Gastrocnemius medialis (tissue), 4 donors: Measurements from ENCODE around the gene NTNG1. TPM values are rescaled to one million over a fixed set of nuclear protein-coding genes. Genes with fewer than 3 reads are reported as not detected.
A peak's percentile ranks its signal among the peaks of the same experiment; 100 is the strongest.
"Not testable (repeated sequence)": the region's sequence is repeated elsewhere in the genome, so short reads cannot be mapped to it uniquely, and the experiment has no call there.

Experiments
- ATAC-seq, 2 donors: fragments of 150-250 bp; one replicate each; pipeline ENCODE4 v1.9.1; 2016
- DNase-seq, 2 donors: peaks; one replicate each; pipeline ENCODE4 v3.0.0-alpha.2; 2019
- H3K27ac ChIP-seq, 4 donors: fragments of 200-600 bp; sonication (generic); 1 replicate in 1 of 4; 2 replicates in 3 of 4; pipeline ENCODE4 v1.5.1; 2016 to 2018; ENCODE audit warnings: mild to moderate bottlenecking in 2 of 4, moderate library complexity in 1 of 4
- H3K27me3 ChIP-seq, 3 donors: fragments of 200-600 bp; sonication (generic) in 2 of 3; 1 replicate in 1 of 3; 2 replicates in 2 of 3; pipeline versions ENCODE4 v1.5.1 to v1.6.0; 2016 to 2019; ENCODE audit warnings: mild to moderate bottlenecking in 1 of 3, moderate library complexity in 1 of 3
- H3K36me3 ChIP-seq, 2 donors: fragments of 200-600 bp; sonication (generic) in 1 of 2; one replicate each; pipeline ENCODE4 v1.5.1; 2017 to 2018
- H3K4me1 ChIP-seq, 2 donors: fragments of 200-600 bp; sonication (generic) in 1 of 2; one replicate each; pipeline ENCODE4 v1.5.1; 2016 to 2017; ENCODE audit warnings: mild to moderate bottlenecking in 2 of 2
- H3K4me3 ChIP-seq, 4 donors: fragments of 200-600 bp; sonication (generic) in 3 of 4; 1 replicate in 1 of 4; 2 replicates in 3 of 4; pipeline ENCODE4 v1.5.1; 2016 to 2019; ENCODE audit warnings: mild to moderate bottlenecking in 2 of 4
- H3K9me3 ChIP-seq, 3 donors: fragments of 200-600 bp; sonication (generic) in 2 of 3; 1 replicate in 1 of 3; 2 replicates in 2 of 3; pipeline ENCODE4 v1.5.1; 2016 to 2019
- CTCF ChIP-seq, 5 experiments: fragments of 450-650 bp in 3 of 5; fragments of 200-600 bp in 2 of 5; sonication (generic) in 2 of 5; IDR thresholded peaks in 4 of 5; conservative IDR thresholded peaks in 1 of 5; 1 replicate in 4 of 5; 2 replicates in 1 of 5; pipeline ENCODE4 v1.5.1; 2016 to 2019; ENCODE audit warnings: antibody characterized with exemption in 5 of 5, mild to moderate bottlenecking in 3 of 5, moderate library complexity in 3 of 5
- POLR2A ChIP-seq, 2 donors: fragments of 450-650 bp; IDR thresholded peaks; one replicate each; pipeline ENCODE4 v1.6.1; 2017; ENCODE audit warnings: antibody characterized with exemption in 2 of 2, mild to moderate bottlenecking in 2 of 2, moderate library complexity in 2 of 2
- in situ Hi-C, 4 donors: fragments of 200-750 bp; cut with MboI; loops; one replicate each; pipeline versions ENCODE4 v1.15.0 to v1.8.0; 2017; ENCODE audit warnings: low sequenced_read_pairs in 4 of 4
- intact Hi-C: fragments of 100-400 bp; cut with DNase I; formaldehyde crosslinking; loops from one replicate; pipeline ENCODE4 v1.15.1; 2023; ENCODE audit warnings: low total_unique reads
- total RNA-seq, 4 donors: library from RNA; depleted of rRNA; stranded (reverse); fragments of >200 nt; gene quantifications; one replicate each; pipeline versions ENCODE4 v1.1.0 to v1.2.3, GENCODE V29; 2016

The NTNG1 gene
- not detected for total RNA-seq

DNA sequence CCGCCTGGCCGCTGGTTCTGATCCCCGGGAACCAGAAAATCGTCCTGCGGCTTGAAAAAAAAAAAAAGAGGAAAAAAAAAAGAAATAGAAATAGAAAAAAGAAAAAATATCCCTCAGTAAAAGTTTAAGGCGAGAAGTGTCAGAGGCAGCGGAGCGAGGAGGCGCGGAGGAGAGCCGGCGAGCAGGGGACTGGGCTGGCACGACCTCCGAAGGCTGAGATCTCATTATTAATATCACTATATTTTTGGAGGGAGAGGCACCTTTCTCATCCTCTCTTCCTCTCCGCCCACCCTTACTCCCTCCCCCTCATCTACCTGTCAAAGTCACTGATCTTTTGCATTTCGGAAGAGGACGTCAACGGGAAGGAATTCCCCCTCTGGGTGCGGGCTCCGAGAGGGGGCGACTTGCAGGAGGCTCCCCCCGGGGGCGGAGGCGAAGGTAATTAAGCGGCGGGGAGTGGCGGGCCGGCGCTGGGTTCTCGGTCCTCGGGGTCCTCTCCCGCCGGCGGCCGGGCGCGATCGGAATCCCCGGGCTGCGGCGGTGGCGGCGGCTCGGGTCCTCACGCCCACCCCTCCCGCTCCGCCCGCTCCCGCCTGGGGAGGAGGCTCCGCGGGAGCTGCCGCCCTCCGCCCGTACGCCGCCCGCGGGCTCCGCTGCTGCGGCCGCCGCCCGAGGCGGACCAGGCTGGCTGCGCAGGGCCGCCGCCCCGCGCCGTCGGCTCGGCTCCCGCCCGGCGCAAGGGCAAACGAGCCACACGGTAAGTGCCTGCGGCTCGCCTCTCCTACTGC is at the start of gene NTNG1:
TSS of gene NTNG1 (plus strand) at position 337 of the 788 bp plus-strand sequence.
- TF ChIP-seq POLR2A (IDR thresholded peaks at IDR 0.05) (no peak), CTCF (IDR thresholded peaks at IDR 0.05 in 4 of 5, conservative IDR thresholded peaks at IDR 0.05 in 1 of 5) (no peak)
- in situ Hi-C loops, result no loop called here
- intact Hi-C loops, result no loop called here
- Histone ChIP-seq H3K27ac (no peak within 1 kb of the TSS), H3K27me3 (peaks cover 27 to 63% (median 34%) of the 10 kb centered on the region in 3 donors), H3K9me3 (no peaks in the 10 kb centered on the region), H3K36me3 (no peaks in the 10 kb centered on the region), H3K4me1 (peaks cover 9 to 12% of the 10 kb centered on the region in 2 donors), H3K4me3 (peak within 1 kb of the TSS; percentile 48 to 69 (median 56))
- DNase-seq, result no peak
- no peak for ATAC-seq

GRCh38 chr1:107091418-107091817 is 49.4 kb upstream of the NTNG1 start:
- no peaks in the 10 kb centered on the region for H3K36me3 ChIP-seq
- no peaks in the 10 kb centered on the region for H3K27me3 ChIP-seq
- no peaks in the 10 kb centered on the region for H3K9me3 ChIP-seq
- H3K4me3 ChIP-seq, result no peak overlapping the region
- ATAC-seq, result no peak
- no peaks in the 10 kb centered on the region for H3K4me1 ChIP-seq
- DNase-seq, result no peak
- intact Hi-C loops, result no loop called here
- H3K27ac ChIP-seq, result no peak overlapping the region
- in situ Hi-C loops, result no loop called here
- TF ChIP-seq POLR2A (IDR thresholded peaks at IDR 0.05), result no peak
- TF ChIP-seq CTCF (IDR thresholded peaks at IDR 0.05 in 4 of 5, conservative IDR thresholded peaks at IDR 0.05 in 1 of 5), result no peak

DNA sequence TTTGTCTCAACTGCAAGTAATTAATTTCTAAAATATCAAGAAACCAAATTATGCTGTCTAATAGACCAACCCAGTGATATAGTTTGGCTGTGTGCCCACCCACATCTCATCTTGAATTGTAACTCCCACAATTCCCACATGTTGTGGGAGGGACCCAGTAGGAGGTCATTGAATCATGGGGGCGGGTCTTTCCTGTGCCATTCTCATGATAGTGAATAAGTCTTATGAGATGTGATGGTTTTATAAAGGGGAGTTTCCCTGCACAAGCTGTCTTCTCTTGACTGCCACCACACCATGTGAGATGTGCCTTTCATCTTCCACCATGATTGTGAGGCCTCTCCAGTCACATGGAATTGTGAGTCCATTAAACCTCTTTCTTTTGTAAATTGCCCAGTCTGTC is 47.4 kb upstream of the NTNG1 start:
- DNase-seq, H3K27ac ChIP-seq, ATAC-seq, H3K27me3 ChIP-seq, H3K4me1 ChIP-seq, in situ Hi-C loops, H3K4me3 ChIP-seq, H3K36me3 ChIP-seq, H3K9me3 ChIP-seq, intact Hi-C loops: not testable (repeated sequence)

- no peak overlapping the region for H3K4me3 ChIP-seq
- TF ChIP-seq POLR2A (IDR thresholded peaks at IDR 0.05) (no peak), CTCF (IDR thresholded peaks at IDR 0.05 in 4 of 5, conservative IDR thresholded peaks at IDR 0.05 in 1 of 5) (no peak)
- no peak overlapping the region for H3K27ac ChIP-seq
- no peaks in the 10 kb centered on the region for H3K9me3 ChIP-seq
- intact Hi-C loops (no loop called here), in situ Hi-C loops (no loop called here)
- no peak for ATAC-seq
- no peaks in the 10 kb centered on the region for H3K4me1 ChIP-seq
- H3K27me3 ChIP-seq, result no peaks in the 10 kb centered on the region
- H3K36me3 ChIP-seq, result no peaks in the 10 kb centered on the region
- no peak for DNase-seq
Measured at GRCh38 chr1:107095647-107096046, 45.2 kb upstream of the NTNG1 start.

DNA sequence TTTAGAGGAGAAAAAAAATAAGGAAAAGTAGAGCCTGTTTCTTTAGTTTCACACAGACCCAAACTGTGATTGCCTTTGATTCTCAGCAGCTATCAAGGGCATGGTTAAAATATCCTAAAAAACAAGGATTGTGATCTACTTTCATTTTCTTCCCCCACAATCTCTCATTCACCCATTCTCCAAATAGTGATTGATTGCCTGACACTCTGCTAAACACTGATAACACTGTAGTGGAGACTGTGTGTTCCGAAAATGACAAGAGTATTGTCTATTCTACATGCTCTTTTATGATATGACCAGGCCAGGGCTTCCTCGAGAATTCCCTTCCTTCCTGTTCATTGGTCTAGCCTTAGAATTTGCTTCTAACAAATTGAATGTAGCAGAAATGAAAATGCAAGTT is 44.1 kb upstream of the NTNG1 start:
- in situ Hi-C loops, result no loop called here
- no peak overlapping the region for H3K27ac ChIP-seq

More for the DNA sequence above, 44.1 kb upstream of the NTNG1 start:
- Histone ChIP-seq H3K36me3 (no peaks in the 10 kb centered on the region), H3K4me1 (no peaks in the 10 kb centered on the region), H3K27me3 (no peaks in the 10 kb centered on the region), H3K4me3 (no peak overlapping the region), H3K9me3 (no peaks in the 10 kb centered on the region)
- ATAC-seq (no peak), DNase-seq (no peak)
- TF ChIP-seq CTCF (IDR thresholded peaks at IDR 0.05 in 4 of 5, conservative IDR thresholded peaks at IDR 0.05 in 1 of 5), result no peak
- no peak for TF ChIP-seq POLR2A (IDR thresholded peaks at IDR 0.05)
- intact Hi-C loops, result no loop called here
